ENCODE results near the gene RNF31.

DNA sequence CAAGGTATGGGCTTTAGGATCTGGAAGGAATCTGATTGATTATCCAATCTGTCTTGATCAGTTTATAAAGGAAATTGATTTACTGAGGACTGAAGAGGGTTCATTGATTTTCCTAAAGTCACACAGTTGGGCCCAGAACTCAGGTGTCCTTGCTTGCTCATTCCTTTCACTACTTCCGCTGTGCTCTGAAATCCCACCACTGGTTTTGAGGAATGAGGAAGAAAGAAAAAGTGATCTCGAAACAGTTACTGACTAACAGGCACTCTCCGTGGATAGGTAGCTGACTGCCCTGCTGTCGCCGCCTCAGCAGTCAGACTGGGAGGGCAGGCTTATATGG is 16.9 kb upstream of the RNF31 start, which contains the start of gene FITM1:
- TF ChIP-seq, protein P1, sequence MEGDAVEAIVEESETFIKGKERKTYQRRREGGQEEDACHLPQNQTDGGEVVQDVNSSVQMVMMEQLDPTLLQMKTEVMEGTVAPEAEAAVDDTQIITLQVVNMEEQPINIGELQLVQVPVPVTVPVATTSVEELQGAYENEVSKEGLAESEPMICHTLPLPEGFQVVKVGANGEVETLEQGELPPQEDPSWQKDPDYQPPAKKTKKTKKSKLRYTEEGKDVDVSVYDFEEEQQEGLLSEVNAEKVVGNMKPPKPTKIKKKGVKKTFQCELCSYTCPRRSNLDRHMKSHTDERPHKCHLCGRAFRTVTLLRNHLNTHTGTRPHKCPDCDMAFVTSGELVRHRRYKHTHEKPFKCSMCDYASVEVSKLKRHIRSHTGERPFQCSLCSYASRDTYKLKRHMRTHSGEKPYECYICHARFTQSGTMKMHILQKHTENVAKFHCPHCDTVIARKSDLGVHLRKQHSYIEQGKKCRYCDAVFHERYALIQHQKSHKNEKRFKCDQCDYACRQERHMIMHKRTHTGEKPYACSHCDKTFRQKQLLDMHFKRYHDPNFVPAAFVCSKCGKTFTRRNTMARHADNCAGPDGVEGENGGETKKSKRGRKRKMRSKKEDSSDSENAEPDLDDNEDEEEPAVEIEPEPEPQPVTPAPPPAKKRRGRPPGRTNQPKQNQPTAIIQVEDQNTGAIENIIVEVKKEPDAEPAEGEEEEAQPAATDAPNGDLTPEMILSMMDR (IDR thresholded peaks at IDR 0.05), result no peak
- TF ChIP-seq POLR2A (IDR thresholded peaks at IDR 0.05), result no peak
